HEK293T (cell line): ENCODE measurements around the gene TPD52L1.

Experiments used
- ARNT ChIP-seq: fragments of 450-650 bp; IDR thresholded peaks from 2 replicates; pipeline ENCODE4 v1.6.1; 2017; ENCODE audit warnings: mild to moderate bottlenecking
- BHLHE40 ChIP-seq: fragments of 450-650 bp; IDR thresholded peaks from 2 replicates; pipeline ENCODE4 v1.6.1; 2016; ENCODE audit warnings: mild to moderate bottlenecking, moderate library complexity, borderline replicate concordance
- ELF4 ChIP-seq: fragments of 450-650 bp; IDR thresholded peaks from 2 replicates; pipeline ENCODE4 v1.6.1; 2017; ENCODE audit warnings: antibody characterized with exemption
- FOXA1 ChIP-seq: fragments of 450-650 bp; IDR thresholded peaks from 2 replicates; pipeline ENCODE4 v1.6.1; 2016; ENCODE audit warnings: mild to moderate bottlenecking
- FOXK2 ChIP-seq: fragments of 450-650 bp; IDR thresholded peaks from 2 replicates; pipeline ENCODE4 v1.6.1; 2016; ENCODE audit warnings: mild to moderate bottlenecking
- FOXM1 ChIP-seq: fragments of 450-650 bp; IDR thresholded peaks from 2 replicates; pipeline ENCODE4 v1.6.1; 2017; ENCODE audit warnings: mild to moderate bottlenecking, borderline replicate concordance
- HDGF ChIP-seq: fragments of 450-650 bp; IDR thresholded peaks from 2 replicates; pipeline ENCODE4 v1.6.1; 2017; ENCODE audit warnings: antibody characterized with exemption, borderline replicate concordance
- LEF1 ChIP-seq: fragments of 450-650 bp; IDR thresholded peaks from 2 replicates; pipeline ENCODE4 v1.6.1; 2017; ENCODE audit warnings: mild to moderate bottlenecking, borderline replicate concordance
- NFRKB ChIP-seq: fragments of 450-650 bp; IDR thresholded peaks from 2 replicates; pipeline ENCODE4 v1.6.1; 2016; ENCODE audit warnings: mild to moderate bottlenecking, moderate library complexity
- SP1 ChIP-seq: fragments of 450-650 bp; IDR thresholded peaks from 2 replicates; pipeline ENCODE4 v1.6.1; 2017
- SUZ12 ChIP-seq: fragments of 450-650 bp; IDR thresholded peaks from 2 replicates; pipeline ENCODE4 v1.6.1; 2016; ENCODE audit warnings: mild to moderate bottlenecking
- TARDBP ChIP-seq: fragments of 450-650 bp; IDR thresholded peaks from 2 replicates; pipeline ENCODE4 v1.6.1; 2016
- ZNF384 ChIP-seq: fragments of 450-650 bp; IDR thresholded peaks from 2 replicates; pipeline ENCODE4 v1.6.1; 2016
- TF ChIP-seq, protein P1 (sequence below): fragments of 450-650 bp; IDR thresholded peaks from 2 replicates; pipeline ENCODE4 v1.6.1; 2016

DNA sequence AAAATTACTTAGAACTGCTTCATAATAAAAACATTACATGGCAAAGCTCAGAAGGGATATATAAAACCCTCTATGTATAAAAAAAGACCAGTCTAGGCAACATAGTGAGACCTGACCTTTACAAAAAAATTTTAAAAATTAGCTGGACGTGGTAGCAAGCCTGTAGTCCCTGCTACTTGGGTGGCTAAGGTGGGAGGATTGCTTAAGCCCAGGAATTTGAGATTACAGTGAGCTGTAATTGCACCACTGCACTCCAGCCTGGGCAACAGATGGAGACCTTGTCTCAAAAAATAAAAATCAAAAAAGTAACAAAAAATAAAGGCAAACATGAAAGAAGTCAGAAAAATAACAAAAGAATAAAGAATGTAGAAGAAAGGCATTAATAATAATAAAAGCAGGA is 21.5 kb upstream of the TPD52L1 start:
- TF ChIP-seq SP1 (no peak), FOXK2 (no peak), ARNT (no peak), BHLHE40 (no peak), LEF1 (no peak), FOXM1 (no peak), SUZ12 (no peak), FOXA1 (no peak), HDGF (no peak), ZNF384 (no peak), NFRKB (no peak), TARDBP (no peak), ELF4 (no peak)
- TF ChIP-seq, protein P1, sequence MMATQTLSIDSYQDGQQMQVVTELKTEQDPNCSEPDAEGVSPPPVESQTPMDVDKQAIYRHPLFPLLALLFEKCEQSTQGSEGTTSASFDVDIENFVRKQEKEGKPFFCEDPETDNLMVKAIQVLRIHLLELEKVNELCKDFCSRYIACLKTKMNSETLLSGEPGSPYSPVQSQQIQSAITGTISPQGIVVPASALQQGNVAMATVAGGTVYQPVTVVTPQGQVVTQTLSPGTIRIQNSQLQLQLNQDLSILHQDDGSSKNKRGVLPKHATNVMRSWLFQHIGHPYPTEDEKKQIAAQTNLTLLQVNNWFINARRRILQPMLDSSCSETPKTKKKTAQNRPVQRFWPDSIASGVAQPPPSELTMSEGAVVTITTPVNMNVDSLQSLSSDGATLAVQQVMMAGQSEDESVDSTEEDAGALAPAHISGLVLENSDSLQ = no peak
